ENCODE data around the gene KLHL40. TPM values are rescaled to one million over a fixed set of nuclear protein-coding genes. Genes with fewer than 3 reads are reported as not detected.

The KLHL40 gene
- total RNA-seq, 2 donors from 2014 or later, result not detected

DNA sequence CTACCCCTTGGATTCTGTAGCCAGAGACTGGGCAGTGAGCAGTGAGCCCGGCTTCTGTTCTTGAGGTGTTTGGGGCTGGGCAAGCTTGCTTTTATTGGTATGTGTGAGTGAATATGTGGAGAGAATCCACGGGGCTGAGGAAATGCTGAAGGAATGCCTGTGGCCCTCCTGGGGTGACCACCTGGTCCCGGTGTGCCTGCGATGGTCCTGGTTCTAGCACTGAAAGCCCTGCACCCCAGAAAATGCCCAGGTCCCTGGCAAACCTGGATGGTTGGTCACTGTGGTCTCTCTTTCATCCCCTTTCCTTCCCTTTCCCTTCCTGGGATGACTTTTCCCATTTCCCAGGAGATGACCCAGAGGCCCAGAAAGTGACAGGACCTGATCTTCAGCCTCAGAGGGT lies 27.7 kb upstream of the KLHL40 start:
- Histone ChIP-seq H3K4me1 (ENCODE audit: control insufficient read depth in 1 of 2, low read depth in 2 of 2) (peaks cover 20 to 58% of the 10 kb centered on the region in 2 donors), H3K27ac (no peak overlapping the region), H3K9me3 (no peaks in the 10 kb centered on the region), H3K36me3 (peaks cover 11% of the 10 kb centered on the region), H3K27me3 (replicated peaks; ENCODE audit: insufficient read depth) (no peaks in the 10 kb centered on the region), H3K4me3 (no peak overlapping the region)
- TF ChIP-seq, protein P1, sequence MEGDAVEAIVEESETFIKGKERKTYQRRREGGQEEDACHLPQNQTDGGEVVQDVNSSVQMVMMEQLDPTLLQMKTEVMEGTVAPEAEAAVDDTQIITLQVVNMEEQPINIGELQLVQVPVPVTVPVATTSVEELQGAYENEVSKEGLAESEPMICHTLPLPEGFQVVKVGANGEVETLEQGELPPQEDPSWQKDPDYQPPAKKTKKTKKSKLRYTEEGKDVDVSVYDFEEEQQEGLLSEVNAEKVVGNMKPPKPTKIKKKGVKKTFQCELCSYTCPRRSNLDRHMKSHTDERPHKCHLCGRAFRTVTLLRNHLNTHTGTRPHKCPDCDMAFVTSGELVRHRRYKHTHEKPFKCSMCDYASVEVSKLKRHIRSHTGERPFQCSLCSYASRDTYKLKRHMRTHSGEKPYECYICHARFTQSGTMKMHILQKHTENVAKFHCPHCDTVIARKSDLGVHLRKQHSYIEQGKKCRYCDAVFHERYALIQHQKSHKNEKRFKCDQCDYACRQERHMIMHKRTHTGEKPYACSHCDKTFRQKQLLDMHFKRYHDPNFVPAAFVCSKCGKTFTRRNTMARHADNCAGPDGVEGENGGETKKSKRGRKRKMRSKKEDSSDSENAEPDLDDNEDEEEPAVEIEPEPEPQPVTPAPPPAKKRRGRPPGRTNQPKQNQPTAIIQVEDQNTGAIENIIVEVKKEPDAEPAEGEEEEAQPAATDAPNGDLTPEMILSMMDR (IDR thresholded peaks at IDR 0.05), result no peak
- DNase-seq (ENCODE audit: low spot score) (no peak), ATAC-seq (ENCODE audit: insufficient number of reproducible peaks, low FRiP score, low read depth) (no peak)

DNA sequence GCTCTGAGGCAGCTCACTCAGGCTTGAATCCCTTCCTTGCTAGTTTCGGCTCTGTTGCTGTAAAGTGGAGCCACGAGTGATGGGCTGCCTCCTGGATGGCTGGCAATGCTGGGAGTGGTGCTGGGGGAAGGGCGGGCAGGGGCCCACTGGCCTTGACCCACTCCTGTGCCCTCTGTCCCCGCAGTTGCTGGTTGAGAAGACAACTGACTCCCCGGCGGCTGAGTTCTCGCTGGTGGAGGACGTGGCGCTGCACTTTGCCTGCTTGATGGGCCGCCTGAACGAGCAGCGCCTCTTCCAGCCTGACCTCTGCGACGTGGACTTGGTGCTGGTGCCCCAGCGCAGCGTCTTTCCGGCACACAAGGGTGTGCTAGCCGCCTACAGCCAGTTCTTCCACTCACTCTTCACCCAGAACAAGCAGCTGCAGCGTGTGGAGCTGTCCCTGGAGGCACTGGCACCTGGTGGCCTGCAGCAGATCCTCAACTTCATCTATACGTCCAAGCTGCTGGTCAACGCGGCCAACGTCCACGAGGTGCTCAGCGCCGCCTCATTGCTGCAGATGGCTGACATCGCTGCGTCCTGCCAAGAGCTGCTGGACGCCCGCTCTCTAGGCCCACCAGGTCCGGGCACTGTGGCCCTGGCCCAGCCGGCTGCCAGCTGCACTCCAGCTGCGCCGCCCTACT lies 27.1 kb upstream of the KLHL40 start:
- Histone ChIP-seq H3K27me3 (replicated peaks; ENCODE audit: insufficient read depth) (no peaks in the 10 kb centered on the region), H3K9me3 (no peaks in the 10 kb centered on the region), H3K36me3 (peaks cover 11% of the 10 kb centered on the region), H3K4me1 (ENCODE audit: control insufficient read depth in 1 of 2, low read depth in 2 of 2) (peaks cover 19 to 52% of the 10 kb centered on the region in 2 donors), H3K4me3 (no peak overlapping the region), H3K27ac (no peak overlapping the region)
- TF ChIP-seq, protein P1 (IDR thresholded peaks at IDR 0.05), result no peak
- ATAC-seq (ENCODE audit: insufficient number of reproducible peaks, low FRiP score, low read depth), result no peak
- DNase-seq (ENCODE audit: low spot score), result no peak

DNA sequence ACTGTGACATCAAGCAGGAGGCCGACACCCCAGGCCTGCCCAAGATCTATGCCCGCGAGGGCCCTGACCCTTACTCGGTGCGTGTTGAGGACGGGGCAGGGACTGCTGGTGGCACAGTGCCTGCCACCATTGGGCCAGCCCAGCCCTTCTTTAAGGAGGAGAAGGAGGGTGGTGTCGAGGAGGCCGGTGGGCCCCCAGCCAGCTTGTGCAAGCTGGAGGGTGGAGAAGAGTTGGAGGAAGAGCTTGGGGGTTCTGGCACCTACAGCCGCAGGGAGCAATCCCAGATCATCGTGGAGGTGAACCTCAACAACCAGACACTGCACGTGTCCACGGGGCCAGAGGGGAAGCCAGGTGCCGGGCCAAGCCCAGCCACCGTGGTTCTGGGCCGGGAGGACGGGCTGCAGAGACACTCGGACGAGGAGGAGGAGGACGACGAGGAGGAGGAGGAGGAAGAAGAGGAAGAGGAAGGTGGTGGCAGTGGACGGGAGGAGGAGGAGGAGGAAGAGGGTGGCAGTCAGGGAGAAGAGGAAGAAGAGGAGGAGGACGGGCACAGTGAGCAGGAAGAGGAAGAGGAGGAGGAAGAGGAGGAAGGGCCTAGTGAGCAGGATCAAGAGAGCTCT lies 26.5 kb upstream of the KLHL40 start:
- peaks cover 19 to 52% of the 10 kb centered on the region in 2 donors for H3K4me1 ChIP-seq (ENCODE audit: control insufficient read depth in 1 of 2, low read depth in 2 of 2)

DNA sequence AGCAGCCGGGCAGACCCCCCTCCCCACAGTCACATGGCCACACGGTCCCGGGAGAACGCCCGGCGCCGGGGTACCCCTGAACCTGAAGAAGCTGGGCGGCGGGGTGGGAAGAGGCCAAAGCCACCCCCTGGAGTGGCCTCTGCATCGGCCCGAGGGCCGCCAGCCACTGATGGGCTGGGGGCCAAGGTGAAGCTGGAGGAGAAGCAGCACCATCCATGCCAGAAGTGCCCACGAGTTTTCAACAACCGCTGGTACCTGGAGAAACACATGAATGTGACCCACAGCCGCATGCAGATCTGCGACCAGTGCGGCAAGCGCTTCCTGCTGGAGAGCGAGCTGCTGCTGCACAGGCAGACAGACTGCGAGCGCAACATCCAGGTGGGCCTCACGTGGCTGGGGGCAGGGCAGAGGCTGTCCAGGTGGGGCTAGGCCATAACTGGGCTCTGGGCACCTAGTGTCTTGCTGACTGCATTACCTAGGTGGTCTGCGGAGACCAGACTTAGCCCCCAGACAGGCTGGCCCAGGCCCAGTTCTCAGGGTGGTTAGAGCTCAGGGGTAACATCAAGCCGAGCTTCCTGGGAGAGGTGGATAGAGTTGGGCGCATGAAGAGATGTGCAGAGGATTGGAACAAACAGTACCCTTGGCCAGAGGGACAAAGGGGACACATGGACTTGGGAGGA lies 25.7 kb upstream of the KLHL40 start:
- peaks cover 11% of the 10 kb centered on the region for H3K36me3 ChIP-seq
- TF ChIP-seq, protein P1 (IDR thresholded peaks at IDR 0.05), result no peak
- peaks cover 19 to 52% of the 10 kb centered on the region in 2 donors for H3K4me1 ChIP-seq (ENCODE audit: control insufficient read depth in 1 of 2, low read depth in 2 of 2)
- H3K27ac ChIP-seq, result no peak overlapping the region
- H3K4me3 ChIP-seq, result no peak overlapping the region
- DNase-seq (ENCODE audit: low spot score) (no peak), ATAC-seq (ENCODE audit: insufficient number of reproducible peaks, low FRiP score, low read depth) (no peak)
- no peaks in the 10 kb centered on the region for H3K27me3 ChIP-seq (replicated peaks; ENCODE audit: insufficient read depth)
- no peaks in the 10 kb centered on the region for H3K9me3 ChIP-seq

More for the DNA sequence above, 26.5 kb upstream of the KLHL40 start:
- no peak overlapping the region for H3K27ac ChIP-seq
- H3K4me3 ChIP-seq, result no peak overlapping the region
- H3K36me3 ChIP-seq, result peaks cover 11% of the 10 kb centered on the region
- no peaks in the 10 kb centered on the region for H3K27me3 ChIP-seq (replicated peaks; ENCODE audit: insufficient read depth)
- H3K9me3 ChIP-seq, result no peaks in the 10 kb centered on the region
- TF ChIP-seq, protein P1 (IDR thresholded peaks at IDR 0.05), result no peak
- ATAC-seq (ENCODE audit: insufficient number of reproducible peaks, low FRiP score, low read depth) (no peak), DNase-seq (ENCODE audit: low spot score) (no peak)

DNA sequence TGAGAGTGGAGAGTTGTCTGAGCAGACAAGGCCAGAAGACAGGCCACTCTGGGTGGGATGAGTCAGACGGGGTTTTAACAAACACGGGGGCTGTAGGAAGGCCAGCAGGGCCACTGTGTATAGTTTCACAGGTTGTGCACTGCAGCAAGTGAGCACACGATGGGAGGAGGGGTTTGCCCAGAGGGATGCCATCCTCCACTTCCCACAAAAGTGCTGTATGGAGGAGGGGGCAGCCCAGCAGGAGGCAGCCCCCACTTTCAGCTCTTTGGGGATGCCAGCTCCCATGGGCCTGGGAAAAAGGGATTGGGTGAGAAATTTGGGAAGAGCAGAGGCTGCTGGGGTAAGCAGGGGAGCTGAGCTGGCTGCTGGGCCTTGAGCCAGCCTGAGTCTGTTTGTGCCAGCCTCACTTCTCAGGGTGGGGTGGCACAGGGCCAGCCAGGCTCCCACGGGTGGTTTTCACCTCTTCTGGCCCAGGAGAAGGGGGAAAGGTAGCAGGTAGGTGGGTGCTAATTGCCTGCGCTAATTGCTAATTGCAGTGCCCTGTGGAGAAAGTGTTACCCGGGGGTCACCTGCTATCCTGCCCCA lies 25.1 kb upstream of the KLHL40 start:
- Histone ChIP-seq H3K4me1 (ENCODE audit: control insufficient read depth in 1 of 2, low read depth in 2 of 2) (peaks cover 17 to 51% of the 10 kb centered on the region in 2 donors), H3K27ac (peak overlapping the region; percentile 7 to 8), H3K36me3 (peaks cover 11% of the 10 kb centered on the region), H3K27me3 (replicated peaks; ENCODE audit: insufficient read depth) (no peaks in the 10 kb centered on the region), H3K9me3 (no peaks in the 10 kb centered on the region), H3K4me3 (no peak overlapping the region)
- DNase-seq (ENCODE audit: low spot score) (no peak), ATAC-seq (ENCODE audit: insufficient number of reproducible peaks, low FRiP score, low read depth) (no peak)
- TF ChIP-seq, protein P1 (IDR thresholded peaks at IDR 0.05), result no peak
